ENCODE results near the gene BBS1.
"Not testable (repeated sequence)": the region's sequence is repeated elsewhere in the genome, so short reads cannot be mapped to it uniquely, and the experiment has no call there.

BBS1 gene

DNA sequence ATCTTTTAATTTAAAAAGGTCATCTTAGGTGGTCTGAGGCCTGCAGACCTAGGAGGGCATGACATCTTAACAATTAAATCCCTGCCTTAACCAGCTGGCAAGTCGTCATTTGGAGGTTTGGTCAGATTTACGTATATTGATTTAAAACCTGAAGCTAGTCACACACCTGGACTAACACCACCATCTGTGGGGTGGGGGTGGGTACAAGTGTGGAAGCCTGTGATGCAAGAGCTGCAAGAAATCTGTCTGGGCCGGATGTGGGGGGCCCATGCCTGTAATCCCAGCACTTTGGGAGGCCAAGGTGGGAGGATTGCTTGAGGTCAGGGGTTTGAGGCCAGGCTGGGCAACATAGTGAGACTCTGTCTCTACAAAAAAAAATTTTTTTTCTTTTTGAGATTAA lies 70.8 kb downstream of the BBS1 start:
- DNase-seq (ENCODE audit: low read depth) = no peak
- H3K4me3 ChIP-seq (ENCODE audit: low read length) = no peak overlapping the region
- TF ChIP-seq, protein P1, sequence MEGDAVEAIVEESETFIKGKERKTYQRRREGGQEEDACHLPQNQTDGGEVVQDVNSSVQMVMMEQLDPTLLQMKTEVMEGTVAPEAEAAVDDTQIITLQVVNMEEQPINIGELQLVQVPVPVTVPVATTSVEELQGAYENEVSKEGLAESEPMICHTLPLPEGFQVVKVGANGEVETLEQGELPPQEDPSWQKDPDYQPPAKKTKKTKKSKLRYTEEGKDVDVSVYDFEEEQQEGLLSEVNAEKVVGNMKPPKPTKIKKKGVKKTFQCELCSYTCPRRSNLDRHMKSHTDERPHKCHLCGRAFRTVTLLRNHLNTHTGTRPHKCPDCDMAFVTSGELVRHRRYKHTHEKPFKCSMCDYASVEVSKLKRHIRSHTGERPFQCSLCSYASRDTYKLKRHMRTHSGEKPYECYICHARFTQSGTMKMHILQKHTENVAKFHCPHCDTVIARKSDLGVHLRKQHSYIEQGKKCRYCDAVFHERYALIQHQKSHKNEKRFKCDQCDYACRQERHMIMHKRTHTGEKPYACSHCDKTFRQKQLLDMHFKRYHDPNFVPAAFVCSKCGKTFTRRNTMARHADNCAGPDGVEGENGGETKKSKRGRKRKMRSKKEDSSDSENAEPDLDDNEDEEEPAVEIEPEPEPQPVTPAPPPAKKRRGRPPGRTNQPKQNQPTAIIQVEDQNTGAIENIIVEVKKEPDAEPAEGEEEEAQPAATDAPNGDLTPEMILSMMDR (conservative IDR thresholded peaks at IDR 0.05; ENCODE audit: low read length) = no peak

DNA sequence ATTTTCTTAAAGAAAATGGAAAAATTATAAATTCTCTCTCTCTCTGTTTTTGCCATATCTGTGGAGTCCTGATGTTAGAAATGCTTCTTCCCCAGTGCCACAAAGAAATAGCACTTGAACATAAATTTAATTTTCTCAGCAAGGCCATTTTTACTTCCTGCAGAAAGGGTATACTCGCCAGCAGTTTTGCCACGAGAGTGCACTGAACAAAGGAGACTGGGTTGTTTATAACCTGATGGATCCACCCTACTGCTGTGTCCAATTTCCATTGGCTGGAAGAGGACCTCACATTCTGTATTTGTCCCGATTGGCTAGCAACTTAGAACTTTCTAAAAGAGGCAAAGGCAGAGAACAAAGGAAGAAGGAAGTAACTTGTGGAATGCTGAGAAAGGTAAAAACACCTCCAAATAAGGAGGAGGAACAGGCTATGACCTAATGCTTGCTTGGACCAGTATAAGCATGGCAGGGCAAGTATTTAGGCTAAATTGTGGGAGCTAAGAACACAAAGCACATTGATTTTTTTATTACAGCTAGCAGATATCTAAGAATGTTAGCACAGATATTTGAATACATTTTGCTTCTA lies 72.2 kb downstream of the BBS1 start:
- H3K4me3 ChIP-seq (ENCODE audit: low read length); DNase-seq (ENCODE audit: low read depth): not testable (repeated sequence)

Data from AG10803 (cell line).